Measurements from ENCODE around the gene SUMF1.

SUMF1 gene

GRCh38 chr3:4387210-4388204, 79.6 kb downstream of the SUMF1 start:
- no peak for DNase-seq (ENCODE audit: low read depth in 2 of 2)

- no peak for DNase-seq (ENCODE audit: low read depth in 2 of 2)
These were observed 81.9 kb downstream of the SUMF1 start for GRCh38 chr3:4385201-4385600.

DNA sequence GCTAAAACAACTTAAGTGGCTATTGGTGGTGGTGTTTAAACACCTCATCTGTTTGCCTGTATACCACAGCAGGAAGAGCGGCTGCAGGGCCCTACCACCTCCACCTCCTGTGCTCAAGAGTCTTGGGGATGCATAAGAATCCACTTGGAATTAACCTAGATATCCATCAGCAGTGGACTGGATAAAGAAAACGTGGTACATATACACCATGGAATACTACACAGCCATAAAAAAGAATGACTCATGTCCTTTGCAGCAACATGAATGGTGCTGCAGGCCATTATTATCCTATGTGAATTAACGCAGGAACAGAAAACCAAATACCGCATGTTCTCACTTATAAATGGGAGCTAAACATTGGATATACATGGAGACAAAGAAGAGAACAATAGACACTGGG, 87.1 kb downstream of the SUMF1 start:
- no peak for DNase-seq (ENCODE audit: low read depth in 2 of 2)

- DNase-seq (ENCODE audit: low read depth in 2 of 2), result no peak
These were observed 90.6 kb downstream of the SUMF1 start for GRCh38 chr3:4376499-4376898.

DNA sequence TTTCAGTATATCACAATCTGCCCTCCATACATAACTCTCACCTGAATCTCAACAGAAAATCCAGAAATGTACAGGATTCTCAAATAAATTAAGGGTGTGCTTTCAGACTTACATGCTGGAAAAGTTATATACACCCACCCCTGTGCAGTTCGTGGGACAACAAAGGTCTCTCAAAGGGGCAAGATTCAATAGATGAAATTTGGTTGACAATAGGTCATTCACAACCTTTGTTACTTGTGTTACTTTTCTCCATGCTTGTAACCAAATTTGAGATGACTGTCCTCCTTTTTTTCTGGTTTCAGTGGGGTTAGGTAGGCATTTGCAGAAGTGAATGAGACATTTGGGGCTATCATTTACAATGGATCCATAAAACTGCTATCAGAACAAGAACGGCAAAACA, 91.2 kb downstream of the SUMF1 start:
- no peak for DNase-seq (ENCODE audit: low read depth in 2 of 2)

DNA sequence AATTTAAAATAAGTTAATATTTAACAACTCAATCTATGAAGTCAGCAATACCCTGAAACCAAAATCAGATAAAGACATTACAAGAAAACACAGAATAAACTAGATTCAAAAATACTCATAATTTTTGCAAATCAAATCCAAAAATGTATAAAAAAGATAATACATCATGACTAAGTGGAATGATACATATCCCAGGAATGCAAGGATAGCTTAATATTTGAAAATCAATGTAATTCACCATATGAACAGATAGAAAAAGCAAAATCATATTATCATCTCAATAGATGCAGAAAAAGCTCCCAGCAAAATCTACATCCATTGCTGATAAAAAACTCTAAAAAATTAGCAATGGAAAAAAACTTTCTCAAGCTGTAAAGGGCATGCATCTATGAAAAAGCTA, 93.4 kb downstream of the SUMF1 start:
- DNase-seq (ENCODE audit: low read depth in 2 of 2), result no peak

- no peak for DNase-seq (ENCODE audit: low read depth in 2 of 2)
These were observed 104.5 kb downstream of the SUMF1 start for GRCh38 chr3:4362523-4362922.

GRCh38 chr3:4360817-4361216, 106.3 kb downstream of the SUMF1 start:
- DNase-seq (ENCODE audit: low read depth in 2 of 2), result no peak

DNA sequence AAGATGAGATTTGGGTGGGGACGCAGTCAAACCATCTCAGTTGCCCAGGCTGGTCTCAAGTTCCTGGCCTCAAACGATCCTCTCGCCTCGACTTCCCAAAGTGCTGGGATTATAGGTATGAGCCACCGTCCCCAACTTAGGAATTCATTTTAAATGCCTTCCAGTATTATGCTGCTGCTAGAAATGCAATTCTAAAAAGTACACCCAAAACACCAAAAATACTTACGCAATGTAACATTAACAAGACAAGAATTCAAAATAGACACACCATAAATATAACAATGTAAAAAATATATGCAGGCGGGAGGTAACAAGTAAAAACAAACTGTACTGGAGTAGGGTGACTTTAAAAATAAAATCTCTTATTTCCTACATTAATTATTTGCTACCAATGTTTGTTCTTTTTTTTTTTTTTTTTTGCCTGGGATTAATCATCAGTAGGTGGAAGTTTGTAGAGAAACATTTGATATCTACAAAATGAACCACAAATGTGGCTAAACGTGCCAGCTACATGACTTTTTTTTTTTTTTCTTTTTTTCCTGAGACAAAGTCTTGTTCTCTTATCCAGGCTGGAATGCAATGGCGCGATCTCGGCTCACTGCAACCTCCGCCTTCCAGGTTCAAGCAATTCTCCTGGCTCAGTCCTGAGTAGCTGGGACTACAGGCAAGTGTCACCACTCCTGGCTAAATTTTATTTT, 107.1 kb downstream of the SUMF1 start:
- no peak for DNase-seq (ENCODE audit: low read depth in 2 of 2)

GRCh38 chr3:4358273-4358672, 108.8 kb downstream of the SUMF1 start:
- no peak for DNase-seq (ENCODE audit: low read depth in 2 of 2)

GRCh38 chr3:4356546-4357410, 110.3 kb downstream of the SUMF1 start:
- no peak for DNase-seq (ENCODE audit: low read depth in 2 of 2)

DNA sequence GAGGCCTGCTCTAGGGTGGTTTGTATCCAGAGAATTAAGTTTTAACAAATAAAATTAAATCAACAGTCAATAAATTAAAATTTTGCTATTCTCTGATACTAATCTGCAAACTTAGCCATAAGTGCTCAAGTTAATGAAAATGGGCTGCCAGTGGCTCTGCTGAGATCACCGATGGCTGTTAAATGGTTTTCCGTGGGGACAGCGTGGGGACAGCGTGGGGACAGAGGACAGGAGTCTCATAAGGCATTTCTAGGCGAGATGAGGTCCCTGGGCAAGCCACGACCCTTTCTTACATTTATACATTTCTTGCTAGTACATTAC, 110.9 kb downstream of the SUMF1 start:
- DNase-seq (ENCODE audit: low read depth in 2 of 2), result no peak

- DNase-seq (ENCODE audit: low read depth in 2 of 2), result no peak
These were observed 111.5 kb downstream of the SUMF1 start for GRCh38 chr3:4355401-4356219.

DNA sequence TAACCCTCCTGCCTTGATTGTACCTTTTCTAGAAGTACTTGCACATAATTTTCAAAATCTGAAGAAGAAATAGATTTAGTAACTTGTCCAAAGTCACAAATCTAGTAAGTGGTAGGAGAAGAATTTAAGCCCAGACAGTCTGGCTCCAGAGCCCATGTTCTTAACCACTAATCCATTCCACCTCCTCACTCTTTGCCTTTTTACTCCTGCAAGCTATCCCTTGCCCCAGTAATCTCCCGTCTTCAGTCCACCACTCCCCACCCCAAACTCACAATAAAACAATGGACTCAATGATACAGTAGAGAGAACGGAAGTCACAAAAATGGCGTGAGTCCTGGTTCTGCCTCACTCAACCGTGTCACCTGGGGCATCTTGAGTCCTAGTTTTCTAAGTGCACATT, 115.2 kb downstream of the SUMF1 start:
- DNase-seq (ENCODE audit: low read depth in 2 of 2), result no peak

DNA sequence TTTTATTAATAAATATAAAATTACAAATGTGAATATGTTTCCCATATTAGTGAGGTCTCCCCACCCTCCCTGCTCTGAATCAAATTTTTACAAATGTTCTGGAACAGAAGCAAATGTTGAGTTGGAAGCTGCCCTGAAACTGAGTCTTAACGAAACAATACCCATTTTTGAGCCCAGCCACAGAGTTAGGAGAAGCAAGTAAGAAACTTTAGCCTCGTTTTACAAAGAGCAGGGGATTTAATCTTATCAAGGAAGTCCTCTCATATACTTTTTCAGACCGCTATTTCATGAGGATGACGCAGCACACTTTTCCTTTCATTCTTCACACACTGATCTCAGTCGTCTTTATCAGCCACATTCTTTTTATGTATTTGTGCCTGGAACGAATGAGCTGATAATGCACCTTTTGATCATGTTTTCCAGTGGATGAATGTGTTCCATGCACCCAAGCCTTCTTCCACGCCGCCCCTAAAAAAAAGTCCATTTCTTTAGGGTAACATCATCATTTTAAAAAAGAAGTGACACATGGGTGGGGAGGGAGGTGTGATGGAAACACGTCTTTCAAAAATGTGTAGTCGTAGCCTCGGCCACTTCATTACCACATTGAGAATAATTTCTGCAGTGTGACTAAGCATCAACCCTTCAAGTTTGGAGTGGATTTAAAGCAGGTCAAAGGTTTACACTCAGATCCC, 115.8 kb downstream of the SUMF1 start:
- peak; percentile 6 to 8 for DNase-seq (ENCODE audit: low read depth in 2 of 2)

DNA sequence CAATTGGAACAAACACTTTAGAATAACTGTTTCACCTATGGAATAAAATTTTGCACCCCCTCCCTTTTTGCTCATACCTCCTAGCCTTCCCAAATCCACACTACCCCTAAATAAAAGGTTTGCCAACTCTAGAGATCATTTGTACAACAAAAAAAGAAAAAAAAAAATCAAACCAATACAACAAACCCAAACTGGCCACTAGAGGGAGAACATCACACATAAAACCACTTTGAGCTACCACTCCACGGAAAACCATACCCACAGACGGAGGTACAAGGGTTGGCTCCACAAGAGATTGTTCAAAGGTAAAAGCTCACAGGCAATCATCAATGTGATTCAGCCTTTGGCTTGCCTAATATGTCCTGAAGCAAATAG, 116.3 kb downstream of the SUMF1 start:
- peak in 1 of 2 donors; percentile 45 for DNase-seq (ENCODE audit: low read depth in 2 of 2)

DNA sequence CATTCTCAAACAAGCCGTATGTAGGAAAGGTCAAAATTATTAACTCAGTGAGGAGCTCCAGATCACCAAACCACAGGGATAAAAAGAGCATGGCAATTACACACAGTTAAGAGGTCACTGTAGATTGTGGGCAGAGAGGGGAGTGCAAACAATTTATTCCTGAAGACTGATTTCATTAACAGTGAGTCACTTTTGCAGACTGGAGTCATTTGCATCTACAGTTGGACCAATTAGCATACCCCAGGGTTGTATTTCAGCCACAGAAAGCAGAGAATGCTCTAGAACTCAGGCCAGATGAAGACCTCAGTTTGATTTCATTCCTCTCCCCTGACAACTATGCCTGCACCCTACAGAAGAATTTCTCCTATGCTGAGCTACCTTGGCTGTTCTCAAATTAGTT, 123.8 kb downstream of the SUMF1 start:
- no peak for DNase-seq (ENCODE audit: low read depth in 2 of 2)

GRCh38 chr3:4341336-4341675, 125.8 kb downstream of the SUMF1 start:
- no peak for DNase-seq (ENCODE audit: low read depth in 2 of 2)

DNA sequence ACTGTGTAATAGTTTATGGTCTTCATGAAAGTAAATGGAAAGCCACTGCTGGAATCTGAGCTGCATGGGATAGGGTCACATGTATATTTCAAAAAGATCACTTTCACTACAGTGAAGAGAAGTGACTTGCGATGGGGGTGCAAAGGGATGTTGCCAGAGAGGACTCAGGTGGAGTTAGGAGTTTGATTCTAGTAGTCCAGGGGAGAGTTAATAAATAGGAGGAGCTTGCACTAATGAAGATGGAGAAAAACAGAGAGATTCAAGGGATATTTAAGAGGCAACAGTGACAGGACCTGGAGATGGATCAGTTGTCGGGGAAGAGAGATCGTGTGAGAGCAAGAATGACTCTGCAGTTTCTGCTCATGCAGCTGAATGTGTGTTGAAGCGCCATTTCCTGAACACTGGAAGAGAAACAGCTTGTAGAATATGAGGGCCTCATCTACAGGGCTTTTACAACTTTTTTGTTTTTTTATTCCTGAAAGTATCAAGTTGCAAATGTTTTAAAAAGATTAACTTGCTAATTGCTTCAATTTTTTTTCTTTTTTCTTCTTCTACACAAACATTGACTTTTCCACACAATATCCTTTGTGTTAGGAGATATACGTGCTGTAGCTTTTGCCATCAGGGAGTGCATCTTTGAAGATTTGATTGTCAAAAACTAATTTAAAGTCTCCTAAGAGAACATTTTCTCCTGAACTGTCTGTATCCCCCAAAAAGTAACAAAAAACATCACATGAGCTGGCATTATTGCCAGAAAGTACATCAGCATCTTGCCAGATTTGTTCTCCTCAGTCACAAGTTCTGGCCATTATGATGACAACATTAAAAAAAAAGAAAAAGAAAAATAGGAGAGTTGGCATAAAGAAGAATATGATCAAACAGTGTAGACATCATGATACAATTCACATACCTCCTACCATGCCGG, 126.4 kb downstream of the SUMF1 start:
- DNase-seq (ENCODE audit: low read depth in 2 of 2), result no peak

DNA sequence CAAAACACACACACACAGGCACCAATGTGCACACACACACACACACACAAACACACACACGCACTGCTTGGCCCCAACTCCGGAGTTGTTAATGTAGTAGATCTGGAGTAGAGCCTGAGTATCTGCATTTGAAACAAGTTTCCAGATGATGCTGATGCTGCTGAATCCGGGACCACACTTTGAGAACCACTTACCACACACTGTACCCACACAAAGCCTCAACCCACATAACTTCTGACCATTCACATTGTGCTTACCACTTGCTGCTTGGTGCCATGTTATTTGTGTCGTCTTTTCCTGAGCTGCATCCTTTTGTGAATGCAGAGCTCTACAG, 127.0 kb downstream of the SUMF1 start:
- no peak for DNase-seq (ENCODE audit: low read depth in 2 of 2)

Measured in stimulated activated CD4-positive, alpha-beta T cell treated with anti-CD3 and anti-CD28 coated beads, Interleukin-1b, Interleukin-23, amount 100 ng/mL, for 4 hours (primary cell).